ENCODE measurements around the gene MIER3. TPM values are rescaled to one million over a fixed set of nuclear protein-coding genes. Genes with fewer than 3 reads are reported as not detected.

Gene MIER3
- total and polyA plus RNA-seq, 2 of the 13 experiments (the other 11 are each of a cell fraction or from before 2014, with no cell fraction given): 14.6 to 38.8 TPM

DNA sequence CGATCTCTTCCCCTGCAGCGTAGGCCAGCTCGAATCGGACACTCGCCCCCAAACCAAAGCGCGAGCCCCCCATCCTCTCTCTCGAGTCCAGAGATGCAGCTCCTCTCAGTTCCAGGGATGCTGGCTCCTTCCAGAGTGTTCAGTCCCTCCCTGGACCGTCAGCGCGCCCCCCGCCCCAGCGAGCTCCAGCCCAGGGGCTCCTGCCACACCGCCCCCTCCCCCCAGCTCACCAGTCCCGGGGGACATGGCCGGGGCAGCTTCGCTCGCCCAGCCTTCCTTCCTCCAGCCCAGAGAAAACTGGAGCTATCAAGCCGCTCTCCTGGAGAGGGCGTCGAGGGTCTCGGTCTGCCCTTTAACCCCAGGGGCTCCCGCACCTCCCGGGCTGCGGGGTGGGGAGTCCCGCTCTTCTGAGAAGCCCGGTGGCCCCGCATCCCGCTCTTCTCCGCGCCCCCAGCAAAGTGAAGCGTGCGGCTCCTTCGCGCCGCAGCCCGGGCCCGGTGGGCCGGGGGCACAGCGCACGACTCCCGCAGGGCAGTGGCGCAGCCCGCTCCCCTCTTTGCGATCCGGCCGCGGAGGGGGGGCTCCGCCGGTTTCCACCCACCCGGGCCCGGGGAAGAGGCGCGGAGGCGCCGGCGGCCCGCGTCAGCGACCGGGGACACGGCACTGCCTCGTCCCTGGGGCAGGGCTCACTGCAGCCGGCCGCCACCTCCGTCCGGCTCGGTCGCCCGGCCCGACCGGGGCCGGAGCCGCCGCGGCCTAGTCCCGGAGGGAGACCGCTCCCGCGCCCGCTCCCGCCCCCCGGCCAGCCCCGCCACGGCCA is 587 bp downstream of the MIER3 start (continued):
- TF ChIP-seq, protein P1, sequence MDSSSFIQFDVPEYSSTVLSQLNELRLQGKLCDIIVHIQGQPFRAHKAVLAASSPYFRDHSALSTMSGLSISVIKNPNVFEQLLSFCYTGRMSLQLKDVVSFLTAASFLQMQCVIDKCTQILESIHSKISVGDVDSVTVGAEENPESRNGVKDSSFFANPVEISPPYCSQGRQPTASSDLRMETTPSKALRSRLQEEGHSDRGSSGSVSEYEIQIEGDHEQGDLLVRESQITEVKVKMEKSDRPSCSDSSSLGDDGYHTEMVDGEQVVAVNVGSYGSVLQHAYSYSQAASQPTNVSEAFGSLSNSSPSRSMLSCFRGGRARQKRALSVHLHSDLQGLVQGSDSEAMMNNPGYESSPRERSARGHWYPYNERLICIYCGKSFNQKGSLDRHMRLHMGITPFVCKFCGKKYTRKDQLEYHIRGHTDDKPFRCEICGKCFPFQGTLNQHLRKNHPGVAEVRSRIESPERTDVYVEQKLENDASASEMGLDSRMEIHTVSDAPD (CRISPR knock-in tag; IDR thresholded peaks at IDR 0.05): no peak
- TF ChIP-seq ZNF839 (CRISPR knock-in tag; IDR thresholded peaks at IDR 0.05; ENCODE audit: borderline replicate concordance): no peak
- TF ChIP-seq, protein P2, sequence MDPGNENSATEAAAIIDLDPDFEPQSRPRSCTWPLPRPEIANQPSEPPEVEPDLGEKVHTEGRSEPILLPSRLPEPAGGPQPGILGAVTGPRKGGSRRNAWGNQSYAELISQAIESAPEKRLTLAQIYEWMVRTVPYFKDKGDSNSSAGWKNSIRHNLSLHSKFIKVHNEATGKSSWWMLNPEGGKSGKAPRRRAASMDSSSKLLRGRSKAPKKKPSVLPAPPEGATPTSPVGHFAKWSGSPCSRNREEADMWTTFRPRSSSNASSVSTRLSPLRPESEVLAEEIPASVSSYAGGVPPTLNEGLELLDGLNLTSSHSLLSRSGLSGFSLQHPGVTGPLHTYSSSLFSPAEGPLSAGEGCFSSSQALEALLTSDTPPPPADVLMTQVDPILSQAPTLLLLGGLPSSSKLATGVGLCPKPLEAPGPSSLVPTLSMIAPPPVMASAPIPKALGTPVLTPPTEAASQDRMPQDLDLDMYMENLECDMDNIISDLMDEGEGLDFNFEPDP (CRISPR knock-in tag; conservative IDR thresholded peaks at IDR 0.05): no peak
- TF ChIP-seq NCOA2 (CRISPR knock-in tag; IDR thresholded peaks at IDR 0.05): no peak
- TF ChIP-seq, protein P3, sequence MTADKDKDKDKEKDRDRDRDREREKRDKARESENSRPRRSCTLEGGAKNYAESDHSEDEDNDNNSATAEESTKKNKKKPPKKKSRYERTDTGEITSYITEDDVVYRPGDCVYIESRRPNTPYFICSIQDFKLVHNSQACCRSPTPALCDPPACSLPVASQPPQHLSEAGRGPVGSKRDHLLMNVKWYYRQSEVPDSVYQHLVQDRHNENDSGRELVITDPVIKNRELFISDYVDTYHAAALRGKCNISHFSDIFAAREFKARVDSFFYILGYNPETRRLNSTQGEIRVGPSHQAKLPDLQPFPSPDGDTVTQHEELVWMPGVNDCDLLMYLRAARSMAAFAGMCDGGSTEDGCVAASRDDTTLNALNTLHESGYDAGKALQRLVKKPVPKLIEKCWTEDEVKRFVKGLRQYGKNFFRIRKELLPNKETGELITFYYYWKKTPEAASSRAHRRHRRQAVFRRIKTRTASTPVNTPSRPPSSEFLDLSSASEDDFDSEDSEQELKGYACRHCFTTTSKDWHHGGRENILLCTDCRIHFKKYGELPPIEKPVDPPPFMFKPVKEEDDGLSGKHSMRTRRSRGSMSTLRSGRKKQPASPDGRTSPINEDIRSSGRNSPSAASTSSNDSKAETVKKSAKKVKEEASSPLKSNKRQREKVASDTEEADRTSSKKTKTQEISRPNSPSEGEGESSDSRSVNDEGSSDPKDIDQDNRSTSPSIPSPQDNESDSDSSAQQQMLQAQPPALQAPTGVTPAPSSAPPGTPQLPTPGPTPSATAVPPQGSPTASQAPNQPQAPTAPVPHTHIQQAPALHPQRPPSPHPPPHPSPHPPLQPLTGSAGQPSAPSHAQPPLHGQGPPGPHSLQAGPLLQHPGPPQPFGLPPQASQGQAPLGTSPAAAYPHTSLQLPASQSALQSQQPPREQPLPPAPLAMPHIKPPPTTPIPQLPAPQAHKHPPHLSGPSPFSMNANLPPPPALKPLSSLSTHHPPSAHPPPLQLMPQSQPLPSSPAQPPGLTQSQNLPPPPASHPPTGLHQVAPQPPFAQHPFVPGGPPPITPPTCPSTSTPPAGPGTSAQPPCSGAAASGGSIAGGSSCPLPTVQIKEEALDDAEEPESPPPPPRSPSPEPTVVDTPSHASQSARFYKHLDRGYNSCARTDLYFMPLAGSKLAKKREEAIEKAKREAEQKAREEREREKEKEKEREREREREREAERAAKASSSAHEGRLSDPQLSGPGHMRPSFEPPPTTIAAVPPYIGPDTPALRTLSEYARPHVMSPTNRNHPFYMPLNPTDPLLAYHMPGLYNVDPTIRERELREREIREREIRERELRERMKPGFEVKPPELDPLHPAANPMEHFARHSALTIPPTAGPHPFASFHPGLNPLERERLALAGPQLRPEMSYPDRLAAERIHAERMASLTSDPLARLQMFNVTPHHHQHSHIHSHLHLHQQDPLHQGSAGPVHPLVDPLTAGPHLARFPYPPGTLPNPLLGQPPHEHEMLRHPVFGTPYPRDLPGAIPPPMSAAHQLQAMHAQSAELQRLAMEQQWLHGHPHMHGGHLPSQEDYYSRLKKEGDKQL (CRISPR knock-in tag; IDR thresholded peaks at IDR 0.05; ENCODE audit: low read depth): no peak
- no peak for TF ChIP-seq XRCC5 (optimal IDR thresholded peaks at IDR 0.05; ENCODE audit: low read length)
- no peak for TF ChIP-seq ZNF816 (CRISPR knock-in tag; IDR thresholded peaks at IDR 0.05; ENCODE audit: borderline replicate concordance)
- TF ChIP-seq SALL1 (CRISPR knock-in tag; IDR thresholded peaks at IDR 0.05): peak; percentile 7; the same call in 1 of the 2 replicates
- TF ChIP-seq REPIN1 (CRISPR knock-in tag; IDR thresholded peaks at IDR 0.05; ENCODE audit: borderline replicate concordance, low read depth): no peak
- TF ChIP-seq, protein P4, sequence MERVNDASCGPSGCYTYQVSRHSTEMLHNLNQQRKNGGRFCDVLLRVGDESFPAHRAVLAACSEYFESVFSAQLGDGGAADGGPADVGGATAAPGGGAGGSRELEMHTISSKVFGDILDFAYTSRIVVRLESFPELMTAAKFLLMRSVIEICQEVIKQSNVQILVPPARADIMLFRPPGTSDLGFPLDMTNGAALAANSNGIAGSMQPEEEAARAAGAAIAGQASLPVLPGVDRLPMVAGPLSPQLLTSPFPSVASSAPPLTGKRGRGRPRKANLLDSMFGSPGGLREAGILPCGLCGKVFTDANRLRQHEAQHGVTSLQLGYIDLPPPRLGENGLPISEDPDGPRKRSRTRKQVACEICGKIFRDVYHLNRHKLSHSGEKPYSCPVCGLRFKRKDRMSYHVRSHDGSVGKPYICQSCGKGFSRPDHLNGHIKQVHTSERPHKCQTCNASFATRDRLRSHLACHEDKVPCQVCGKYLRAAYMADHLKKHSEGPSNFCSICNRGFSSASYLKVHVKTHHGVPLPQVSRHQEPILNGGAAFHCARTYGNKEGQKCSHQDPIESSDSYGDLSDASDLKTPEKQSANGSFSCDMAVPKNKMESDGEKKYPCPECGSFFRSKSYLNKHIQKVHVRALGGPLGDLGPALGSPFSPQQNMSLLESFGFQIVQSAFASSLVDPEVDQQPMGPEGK (CRISPR knock-in tag; IDR thresholded peaks at IDR 0.05): no peak
- no peak for TF ChIP-seq CENPT (CRISPR knock-in tag; IDR thresholded peaks at IDR 0.05; ENCODE audit: low read depth)
- TF ChIP-seq ZNF501 (CRISPR knock-in tag; IDR thresholded peaks at IDR 0.05): 0 out of 2 replicates have a peak, but pooled peaks have one; percentile 34
- no peak for TF ChIP-seq CBFB (CRISPR knock-in tag; IDR thresholded peaks at IDR 0.05)
- TF ChIP-seq NR2C2 (CRISPR knock-in tag; IDR thresholded peaks at IDR 0.05; ENCODE audit: borderline replicate concordance): peak; percentile 86
- TF ChIP-seq ZNF567 (CRISPR knock-in tag; IDR thresholded peaks at IDR 0.05; ENCODE audit: borderline replicate concordance): no peak
- peak; percentile 92; the same call in 1 of the 2 replicates for TF ChIP-seq ZNF543 (CRISPR knock-in tag; IDR thresholded peaks at IDR 0.05)
- TF ChIP-seq ZMYM4 (CRISPR knock-in tag; IDR thresholded peaks at IDR 0.05): 0 out of 2 replicates have a peak, but pooled peaks have one; percentile 1
